GM19372 (cell line): ENCODE data around the gene SERBP1.
"Not testable (repeated sequence)": the region's sequence is repeated elsewhere in the genome, so short reads cannot be mapped to it uniquely, and the experiment has no call there.

Source experiments
- ATAC-seq: cut with Tn5 transposase; IDR thresholded peaks from one replicate; pipeline ENCODE4 v1.9.1; 2021; ENCODE audit warnings: mild to moderate bottlenecking, low read depth, moderate library complexity; ENCODE audit not compliant: unreplicated experiment

SERBP1 gene

GRCh38 chr1:67414574-67414973, 15.6 kb downstream of the SERBP1 start:
- ATAC-seq: no peak

- not testable (repeated sequence) for ATAC-seq
Observed at GRCh38 chr1:67413101-67413500, 17.1 kb downstream of the SERBP1 start.

GRCh38 chr1:67408148-67408547, 22.1 kb downstream of the SERBP1 start:
- ATAC-seq: no peak

- ATAC-seq: no peak
Observed at GRCh38 chr1:67407498-67407897, 22.7 kb downstream of the SERBP1 start.

- ATAC-seq: no peak
Observed at GRCh38 chr1:67405473-67406245, 24.5 kb downstream of the SERBP1 start.

- no peak for ATAC-seq
Observed at GRCh38 chr1:67404212-67404620, 26.0 kb downstream of the SERBP1 start.

- ATAC-seq: no peak
Observed at GRCh38 chr1:67401443-67401842, 28.8 kb downstream of the SERBP1 start.

- ATAC-seq: not testable (repeated sequence)
Observed at GRCh38 chr1:67400029-67400786, 30.0 kb downstream of the SERBP1 start.

- ATAC-seq: no peak
Observed at GRCh38 chr1:67399199-67399993, 30.8 kb downstream of the SERBP1 start.

- ATAC-seq: no peak
Observed at GRCh38 chr1:67394548-67394947, 35.7 kb downstream of the SERBP1 start.

GRCh38 chr1:67393737-67394136, 36.5 kb downstream of the SERBP1 start:
- no peak for ATAC-seq

GRCh38 chr1:67393240-67393639, 37.0 kb downstream of the SERBP1 start:
- ATAC-seq: no peak

- no peak for ATAC-seq
Observed at GRCh38 chr1:67390041-67390887, 39.9 kb downstream of the SERBP1 start.

GRCh38 chr1:67383999-67384638, 46.1 kb downstream of the SERBP1 start:
- ATAC-seq: no peak

GRCh38 chr1:67382292-67382691, 47.9 kb downstream of the SERBP1 start:
- ATAC-seq: no peak

GRCh38 chr1:67381154-67381553, 49.0 kb downstream of the SERBP1 start:
- ATAC-seq: no peak

GRCh38 chr1:67377253-67377652, 52.9 kb downstream of the SERBP1 start:
- no peak for ATAC-seq

- no peak for ATAC-seq
Observed at GRCh38 chr1:67376381-67376780, 53.8 kb downstream of the SERBP1 start.

- no peak for ATAC-seq
Observed at GRCh38 chr1:67372898-67373297, 57.3 kb downstream of the SERBP1 start.

GRCh38 chr1:67372136-67372535, 58.1 kb downstream of the SERBP1 start:
- ATAC-seq: no peak
